ENCODE data around the gene DMD.

- TF ChIP-seq POLR2AphosphoS5 (IDR thresholded peaks at IDR 0.05; ENCODE audit: low read depth, low read length) (no peak), REST (IDR thresholded peaks at IDR 0.05; ENCODE audit: insufficient read depth in 1 of 2, low read depth in 2 of 2, low read length in 2 of 2) (no peak), TAF1 (IDR thresholded peaks at IDR 0.05; ENCODE audit: borderline replicate concordance, insufficient read depth, low read length) (no peak), FOXP2 (optimal IDR thresholded peaks at IDR 0.05; ENCODE audit: borderline replicate concordance, extremely low read depth, extremely low read length, insufficient read depth) (no peak), SIN3A (IDR thresholded peaks at IDR 0.05; ENCODE audit: borderline replicate concordance, insufficient read depth, low read length) (no peak)
Observed at GRCh38 chrX:31334997-31335396, 1876.4 kb downstream of the DMD start.
